NCI-H128 (cell line): ENCODE results near the gene UBASH3A.

Experiments
- DNase-seq: peaks from one replicate; lab custom pipeline; 2025; ENCODE audit not compliant: unreplicated experiment; lab: John Stamatoyannopoulos, UW

UBASH3A gene

DNA sequence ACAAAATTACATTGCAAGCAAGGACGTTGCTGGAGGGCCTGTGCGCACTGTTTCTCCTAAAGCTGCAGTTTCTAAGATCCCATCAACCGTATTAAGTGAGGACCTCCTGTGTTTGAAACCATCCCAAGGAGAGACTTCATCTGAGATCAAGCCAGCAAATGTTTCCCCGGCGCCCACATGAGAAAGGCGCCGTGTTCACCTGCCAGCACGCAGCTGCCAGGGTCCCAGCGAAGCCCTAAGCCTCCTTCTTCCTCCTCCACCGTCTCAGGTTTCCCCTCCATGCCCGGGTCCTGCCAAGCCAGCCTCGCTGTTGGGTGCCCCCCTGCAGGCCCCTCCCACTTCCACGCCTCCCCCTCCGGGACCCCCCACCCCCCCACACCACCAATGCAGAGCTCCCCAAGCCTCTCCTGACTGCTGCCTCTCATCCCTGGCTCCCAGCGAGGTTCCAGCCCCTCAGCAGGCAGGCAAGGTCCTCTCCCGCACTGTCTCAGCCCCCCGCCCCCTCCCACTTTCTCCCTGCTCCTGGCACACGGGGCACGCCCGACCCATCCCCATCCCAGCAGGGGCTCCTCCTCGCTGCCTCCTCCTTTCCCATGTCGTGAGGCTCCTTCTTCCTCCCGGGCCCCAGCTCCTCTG, 28.7 kb upstream of the UBASH3A start:
- DNase-seq: peak; percentile 32

DNA sequence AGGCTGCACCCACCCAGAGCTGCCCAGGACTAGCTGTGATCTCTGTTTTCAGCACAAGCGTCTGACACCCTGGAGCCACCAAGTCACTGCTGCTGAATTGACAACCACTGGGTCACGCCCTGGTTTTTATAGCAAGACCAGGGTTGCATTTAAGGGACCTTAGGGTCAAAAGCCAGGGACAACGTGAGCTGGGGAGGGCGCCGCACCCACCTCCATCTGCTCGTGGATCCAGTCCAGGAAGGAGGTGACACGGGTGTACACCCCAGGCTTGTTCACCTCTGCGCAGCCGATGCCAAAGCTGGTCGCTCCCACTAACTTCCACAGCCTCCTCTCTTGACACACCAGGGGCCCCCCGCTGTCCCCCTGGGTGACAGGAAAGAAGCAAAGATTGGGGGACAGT, 28.2 kb upstream of the UBASH3A start:
- no peak for DNase-seq

DNA sequence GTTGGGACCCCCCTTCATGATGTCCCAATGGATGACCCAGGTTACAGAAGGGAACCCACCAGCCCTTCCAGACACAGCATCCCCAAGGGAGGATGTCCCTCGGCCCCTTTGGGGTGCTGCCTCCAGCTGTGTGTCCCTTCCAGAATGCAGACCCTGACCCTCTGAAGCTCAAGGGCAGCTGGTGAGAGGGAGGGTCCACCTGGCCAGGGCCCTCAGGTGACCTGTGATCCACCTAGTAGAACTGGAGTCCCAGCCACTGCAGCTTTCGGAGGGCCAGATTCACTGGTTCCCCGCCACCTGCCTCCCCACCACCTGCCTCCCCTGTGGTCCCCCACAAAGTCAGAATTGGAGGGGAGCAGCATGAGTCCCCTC, 27.8 kb upstream of the UBASH3A start:
- no peak for DNase-seq

DNA sequence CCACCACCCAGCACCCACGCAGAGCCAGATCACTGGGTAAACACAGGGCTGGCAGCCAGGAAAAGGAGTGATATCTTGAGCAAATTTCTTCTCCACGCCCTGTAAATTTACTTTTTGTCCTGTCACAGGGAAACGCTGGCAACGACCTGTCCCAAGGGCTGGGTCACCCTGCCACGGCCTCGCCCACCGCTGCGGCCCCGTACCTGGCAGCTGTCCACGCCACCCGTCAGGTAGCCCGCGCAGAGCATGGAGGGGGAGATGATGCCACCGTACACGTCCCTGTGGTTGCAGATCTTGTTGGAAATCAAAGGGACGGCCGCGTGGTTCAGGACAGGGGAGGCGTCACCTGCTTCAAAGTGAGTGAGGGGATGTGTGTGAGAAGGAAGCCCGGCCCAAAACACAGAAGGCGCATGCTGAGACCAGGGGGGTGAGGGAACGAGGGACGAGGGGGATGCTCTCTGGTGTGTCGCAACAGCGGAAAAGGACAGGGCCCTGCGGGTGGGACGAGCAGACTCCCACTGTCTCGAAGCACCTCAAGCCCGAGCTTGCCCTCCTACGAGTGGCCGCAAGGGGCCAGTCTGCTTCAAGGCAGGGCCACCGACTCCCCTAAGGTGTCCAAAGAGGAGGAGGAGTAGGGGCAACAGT, 27.2 kb upstream of the UBASH3A start:
- no peak for DNase-seq

DNA sequence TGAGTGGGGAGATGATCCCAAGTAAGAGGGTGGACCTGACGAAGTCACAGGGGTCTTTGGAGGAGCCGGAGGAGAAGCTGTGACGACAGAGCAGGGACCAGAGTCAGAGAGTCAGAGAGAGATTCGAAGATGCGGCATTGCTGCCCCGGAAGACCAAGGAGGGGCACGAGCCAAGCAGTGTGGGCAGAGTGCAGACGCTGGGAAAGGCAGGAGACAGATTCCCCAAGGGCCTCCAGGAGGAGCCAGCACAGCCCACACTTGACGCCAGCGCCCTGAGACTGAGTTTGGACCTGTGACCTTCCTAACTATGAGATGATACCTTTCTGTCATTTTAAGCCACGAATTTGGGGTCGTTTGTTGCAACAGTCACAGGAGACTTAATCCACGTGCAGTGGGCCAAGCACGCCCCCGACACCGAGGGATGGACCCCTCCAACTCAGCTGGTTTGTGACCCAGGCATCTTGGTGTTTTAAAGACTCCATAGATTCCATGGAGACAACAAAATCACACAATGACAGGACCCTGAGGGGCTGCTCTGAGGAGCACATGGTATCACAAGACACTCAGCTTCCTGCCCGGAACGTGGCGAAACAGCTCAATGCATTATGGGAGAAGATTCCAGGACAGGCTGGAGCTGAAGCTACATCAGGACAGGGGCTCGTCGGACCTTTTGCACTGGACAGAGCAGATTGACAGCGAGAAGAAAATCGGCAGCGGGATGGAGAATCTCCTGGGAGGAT, 26.3 kb upstream of the UBASH3A start:
- DNase-seq: no peak

DNA sequence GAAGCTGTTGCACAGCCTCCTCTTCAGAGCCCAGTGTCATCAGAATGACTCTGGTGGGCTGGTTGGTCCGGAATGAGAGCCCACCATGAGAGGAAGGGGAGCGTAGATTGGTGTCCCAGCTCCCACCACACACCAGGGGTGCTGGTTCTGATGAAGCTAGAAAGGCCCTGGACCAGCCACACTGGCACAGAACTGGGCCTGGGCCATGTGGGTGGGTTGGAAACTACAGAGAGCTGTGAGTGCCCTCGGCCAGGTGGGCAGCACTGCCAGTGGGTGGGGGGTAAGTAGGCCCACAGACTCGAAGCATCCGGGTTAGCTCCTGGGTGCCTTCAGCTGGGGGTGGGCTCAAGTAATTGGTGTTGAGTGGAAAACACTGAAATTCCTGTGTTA, 25.8 kb upstream of the UBASH3A start:
- DNase-seq: no peak

DNA sequence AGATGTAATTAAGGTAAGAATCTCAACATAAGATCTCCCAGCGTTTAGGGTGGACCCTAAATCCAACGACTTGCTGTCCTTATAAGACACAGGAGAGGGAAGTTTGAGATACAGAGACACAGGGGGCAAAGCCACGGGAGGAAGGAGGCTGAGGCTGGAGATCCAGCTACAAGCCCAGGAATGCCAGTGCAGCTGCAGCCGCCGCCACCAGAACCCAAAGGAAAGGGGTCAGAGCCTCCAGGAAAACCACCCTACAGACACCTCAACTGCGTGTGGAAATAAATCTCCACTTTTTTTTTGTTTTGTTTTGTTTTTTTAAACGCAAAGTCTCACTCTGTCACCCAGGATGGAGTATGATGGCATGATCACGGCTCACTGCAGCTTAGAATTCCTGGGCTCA, 25.3 kb upstream of the UBASH3A start:
- DNase-seq: no peak

DNA sequence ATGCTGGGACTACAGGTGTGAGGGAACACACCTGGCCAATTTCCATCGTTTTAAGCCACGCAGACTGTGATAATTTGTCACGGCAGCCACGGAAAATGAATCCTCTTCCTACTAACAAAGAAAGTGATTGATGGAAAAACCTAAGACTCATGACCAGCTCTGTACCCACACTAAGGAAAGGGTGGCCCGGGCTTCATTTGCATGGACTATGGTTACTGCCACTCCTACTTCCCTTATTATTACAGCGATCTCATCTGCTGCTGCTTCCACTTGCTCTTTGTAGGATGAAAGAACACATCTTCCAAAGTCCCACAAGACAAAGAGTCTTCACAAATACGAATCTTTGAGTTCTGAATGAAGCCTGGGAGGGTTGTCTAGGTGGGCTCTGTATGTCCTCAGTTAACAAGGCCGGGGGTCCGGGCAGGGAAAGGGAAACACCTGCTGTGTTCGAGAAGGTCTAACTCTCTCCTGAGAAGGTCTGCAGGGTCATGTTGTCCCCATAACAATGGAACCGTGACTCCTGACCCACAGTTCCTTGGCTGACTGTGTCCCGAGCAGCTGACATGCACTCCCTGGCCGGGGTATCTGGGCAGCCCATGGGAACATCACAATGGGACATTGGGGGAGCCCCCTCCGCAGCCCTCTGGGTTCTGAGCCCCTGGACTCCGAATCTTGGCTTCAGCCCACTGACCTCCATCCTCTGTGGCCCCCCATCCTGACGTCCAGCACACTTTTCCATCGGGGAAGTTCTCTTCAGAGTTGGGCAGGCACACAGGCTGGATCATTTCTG, 24.1 kb upstream of the UBASH3A start:
- no peak for DNase-seq

DNA sequence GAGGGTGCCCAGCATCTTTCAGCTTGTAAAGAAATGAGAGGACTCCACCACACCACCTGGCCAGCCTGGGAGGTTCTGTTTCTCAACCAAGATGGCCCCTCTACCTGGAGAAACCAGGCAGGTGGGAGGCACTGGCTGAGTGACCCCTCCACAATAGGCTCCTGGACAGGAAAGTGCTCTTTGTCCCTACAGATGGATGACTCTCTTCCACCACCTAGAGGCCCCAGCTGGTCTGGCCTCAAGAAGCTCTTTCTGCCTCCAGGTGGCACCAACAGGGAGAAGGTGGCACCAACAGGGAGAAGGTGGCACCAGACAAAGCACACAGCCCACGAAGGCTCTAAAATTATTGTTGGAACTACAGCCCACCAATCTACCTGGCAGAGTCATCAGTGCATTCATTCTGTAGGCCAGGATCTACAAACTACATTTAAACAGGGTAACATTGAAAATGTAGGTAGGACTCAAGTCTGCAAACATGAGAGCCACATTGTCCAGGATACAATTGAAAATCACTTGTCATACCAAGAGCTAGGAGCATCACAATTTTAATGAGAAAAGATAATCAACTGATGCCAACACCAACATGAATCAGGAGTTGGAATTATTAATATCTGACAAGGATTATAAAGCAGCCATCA, 22.2 kb upstream of the UBASH3A start:
- no peak for DNase-seq

DNA sequence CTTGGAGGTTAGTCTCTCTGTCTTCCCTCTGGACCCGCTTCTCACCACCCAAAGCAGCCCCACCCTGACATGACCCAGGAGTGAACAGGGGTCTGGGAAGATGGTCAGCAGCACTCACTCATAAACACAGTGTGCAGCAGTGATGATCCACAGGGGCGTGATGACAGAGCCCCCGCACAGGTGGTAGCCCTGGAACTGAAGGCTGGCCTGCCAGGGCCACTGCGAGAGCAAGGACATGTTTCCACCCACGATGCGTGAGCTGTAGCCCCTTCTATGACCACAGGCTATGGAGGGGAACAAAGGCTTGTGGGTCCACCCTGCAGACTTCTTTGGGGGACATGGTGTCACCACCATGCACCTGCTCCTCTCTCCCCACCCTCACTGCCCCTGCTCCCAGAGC, 20.8 kb upstream of the UBASH3A start:
- no peak for DNase-seq

DNA sequence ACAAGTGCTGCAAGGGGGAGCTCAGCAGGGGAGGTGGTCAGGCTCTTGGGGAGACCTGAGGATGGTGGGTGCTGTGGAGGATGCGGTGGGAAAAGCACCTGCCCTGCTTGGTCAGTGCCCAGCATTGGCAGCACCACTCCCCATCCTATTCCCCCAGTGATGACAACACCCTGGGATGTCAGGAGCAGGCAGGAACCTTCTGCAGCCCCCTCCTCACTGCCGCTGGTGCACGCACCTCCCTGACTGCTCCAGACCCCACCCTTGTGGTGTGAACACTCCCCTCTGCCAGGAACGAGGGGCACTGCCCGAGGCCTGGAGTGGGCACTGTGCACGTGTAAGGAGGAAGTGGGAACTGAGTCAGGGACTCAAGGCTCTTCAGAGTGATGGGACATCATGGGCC, 20.4 kb upstream of the UBASH3A start:
- DNase-seq: no peak

DNA sequence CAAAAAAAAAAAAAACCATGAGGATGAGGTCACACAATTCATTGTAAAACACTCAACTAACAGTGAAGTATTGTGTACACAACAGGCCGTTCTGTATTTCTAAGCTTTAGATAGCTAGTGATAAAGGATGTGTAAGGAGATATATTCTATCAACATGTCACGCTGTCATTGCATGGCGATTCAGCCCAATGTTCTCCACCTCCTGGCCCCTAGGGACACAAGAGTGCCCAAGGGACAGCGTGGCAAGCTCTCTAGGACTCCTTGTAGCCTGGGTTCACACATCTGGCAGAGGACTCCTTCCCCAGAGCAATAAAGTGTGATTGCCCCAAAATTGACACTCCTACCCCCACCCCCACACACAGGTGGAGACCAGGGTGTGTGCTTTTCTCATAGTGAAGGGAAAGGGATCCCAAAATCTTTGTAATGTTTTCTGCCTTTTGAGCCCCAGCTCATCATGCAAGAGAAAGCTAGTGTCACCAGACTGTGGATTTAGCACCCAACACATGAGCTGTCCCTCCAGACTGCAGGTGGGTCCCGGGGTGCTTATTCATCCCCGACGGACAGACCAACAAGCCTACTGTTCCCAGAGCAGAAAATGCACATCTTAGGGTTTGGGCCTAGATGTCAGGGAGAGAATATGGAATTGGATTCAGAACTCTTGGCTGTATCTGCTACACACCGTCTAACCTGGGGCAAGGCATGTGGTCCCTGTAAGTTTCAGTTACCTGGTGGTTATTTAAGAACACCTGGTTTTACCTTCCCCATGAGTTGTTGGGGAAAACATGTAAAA, 19.4 kb upstream of the UBASH3A start:
- DNase-seq: no peak

DNA sequence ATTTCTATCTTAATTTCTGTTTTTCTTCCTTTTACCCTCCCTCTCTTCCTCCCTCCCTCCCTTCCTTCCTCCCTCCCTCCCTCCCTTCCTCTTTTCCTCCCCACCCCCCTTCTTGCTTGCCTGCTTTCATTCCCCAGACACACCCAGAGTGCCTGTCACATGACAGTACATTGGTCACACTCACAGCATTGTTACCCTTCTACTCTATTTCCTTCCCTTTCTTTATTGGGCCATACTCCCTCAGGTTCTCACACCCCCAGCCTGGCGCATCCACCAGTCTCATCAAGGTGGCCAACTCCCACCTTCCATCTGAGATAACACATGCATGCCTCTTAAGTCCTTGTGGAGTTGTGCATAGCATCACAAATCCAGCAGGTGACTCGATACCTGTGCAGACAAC, 18.7 kb upstream of the UBASH3A start:
- no peak for DNase-seq

DNA sequence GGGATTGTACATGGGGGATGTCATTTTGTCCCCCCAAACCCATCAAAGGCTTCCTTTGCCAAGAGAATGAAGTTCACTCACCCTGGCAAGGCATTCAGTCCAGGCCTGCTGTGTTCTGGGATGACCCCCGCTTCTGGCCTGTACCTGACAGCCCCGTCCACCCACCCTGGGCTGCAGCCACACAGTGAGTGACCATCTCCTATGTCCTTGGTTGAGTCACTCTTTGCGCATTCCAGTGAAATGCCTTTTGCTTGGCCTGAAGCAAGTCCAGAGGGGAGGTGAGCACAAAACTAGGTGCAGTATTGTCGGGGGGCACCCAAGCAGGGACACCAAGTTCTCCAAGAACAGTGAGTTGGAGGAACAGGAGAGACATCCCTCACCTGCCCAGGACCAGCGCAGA, 18.1 kb upstream of the UBASH3A start:
- DNase-seq: no peak

DNA sequence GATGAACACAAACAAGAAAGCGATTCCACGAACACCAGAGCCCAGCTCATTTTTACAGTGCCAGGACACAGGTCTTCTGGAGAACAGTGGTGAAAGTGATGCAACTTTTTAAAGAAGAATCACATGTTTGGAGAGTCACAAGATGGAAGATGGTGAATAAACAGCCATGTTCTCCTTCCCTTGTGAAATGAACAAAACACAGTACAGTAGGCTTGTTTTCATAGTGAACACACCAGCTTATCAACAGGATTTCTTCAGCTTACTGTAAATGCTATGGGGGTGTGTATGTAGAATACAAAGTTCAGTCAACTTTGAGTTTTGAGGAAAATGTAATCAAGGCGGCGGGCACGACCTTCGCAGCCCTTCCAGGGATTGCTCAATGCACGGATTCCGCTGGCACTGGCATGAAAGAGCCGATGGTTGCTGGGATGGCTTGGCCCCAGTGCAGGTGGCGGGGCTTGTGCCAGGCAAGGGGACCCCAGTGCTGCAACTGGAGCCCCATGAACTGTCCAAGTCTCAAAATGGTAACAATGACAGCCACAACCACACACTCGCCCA, 17.6 kb upstream of the UBASH3A start:
- no peak for DNase-seq

DNA sequence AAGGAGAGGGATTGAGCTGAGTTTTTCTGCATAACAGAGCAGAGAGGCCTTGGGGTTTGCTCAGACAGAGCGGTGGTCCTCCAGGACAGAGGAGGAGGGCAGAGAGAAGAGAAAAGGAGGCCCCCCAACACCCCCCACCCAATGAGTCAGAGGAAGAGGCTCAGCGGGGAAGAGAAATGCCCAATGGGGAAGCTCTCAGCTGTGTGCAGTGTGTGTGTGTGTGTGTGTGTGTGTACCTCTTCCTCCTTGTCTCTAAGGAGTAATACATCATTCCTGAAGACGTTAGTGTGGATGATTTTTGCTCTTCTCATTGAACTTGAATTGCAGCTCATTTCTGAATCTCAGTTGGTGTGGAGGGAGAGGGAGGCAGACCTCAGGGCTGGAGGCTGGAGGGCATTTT, 16.5 kb upstream of the UBASH3A start:
- no peak for DNase-seq

DNA sequence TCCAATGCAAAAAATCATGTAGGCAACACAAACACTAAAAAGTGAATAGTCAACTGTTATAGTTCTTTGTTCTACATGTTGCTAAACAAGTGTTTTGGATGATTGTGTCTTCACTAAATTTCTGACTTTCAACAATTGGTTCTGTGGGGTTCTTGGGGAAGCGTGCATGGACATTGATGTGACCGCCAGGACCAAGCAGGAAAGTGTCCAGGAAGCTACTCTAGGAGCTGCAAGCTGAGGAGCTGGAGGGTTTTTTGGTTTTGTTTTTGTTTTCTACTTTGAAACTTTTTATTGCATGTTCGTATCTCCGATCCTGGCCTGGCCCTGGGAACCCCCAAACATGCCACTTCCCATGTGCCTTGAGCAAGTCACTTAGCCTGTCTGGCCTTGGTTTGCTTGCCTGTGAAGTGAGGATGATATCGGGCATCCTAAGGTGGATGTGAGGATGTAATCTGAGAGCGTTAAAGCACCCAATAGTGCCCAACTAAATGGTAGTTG, 15.8 kb upstream of the UBASH3A start:
- no peak for DNase-seq

DNA sequence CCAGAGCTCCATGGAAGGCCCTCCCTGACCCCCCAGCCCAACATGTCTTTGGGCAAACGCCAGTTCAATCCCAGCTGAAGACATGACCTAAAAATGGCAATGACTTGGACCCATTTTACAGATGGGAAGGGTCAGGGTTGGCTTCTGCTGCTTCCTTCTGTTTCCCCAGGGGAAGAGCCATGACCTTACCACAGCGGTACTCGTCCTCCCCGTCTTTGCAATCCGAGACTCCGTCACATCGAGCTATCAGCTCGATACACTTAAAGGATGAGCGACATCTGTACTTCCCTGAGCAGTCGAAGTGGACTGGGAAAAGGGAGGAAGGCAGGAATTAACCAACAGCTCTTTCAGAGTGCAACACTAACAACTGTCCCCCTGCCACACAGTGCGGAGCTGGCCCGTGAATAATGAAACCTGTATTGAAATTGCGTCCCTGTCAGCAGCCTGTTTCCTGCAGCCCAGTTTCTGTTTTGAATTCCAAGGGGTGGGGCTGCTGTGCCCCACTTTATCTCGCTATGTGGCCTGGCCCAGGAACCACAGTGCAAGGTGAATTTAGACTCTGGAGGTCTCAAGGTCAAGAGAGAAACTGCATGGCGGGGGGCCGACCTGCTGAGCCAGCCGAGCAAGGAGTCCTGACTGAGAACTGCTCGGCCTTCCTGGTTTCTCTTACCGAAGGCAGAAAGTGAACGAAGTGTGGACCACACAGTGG, 14.8 kb upstream of the UBASH3A start:
- no peak for DNase-seq

DNA sequence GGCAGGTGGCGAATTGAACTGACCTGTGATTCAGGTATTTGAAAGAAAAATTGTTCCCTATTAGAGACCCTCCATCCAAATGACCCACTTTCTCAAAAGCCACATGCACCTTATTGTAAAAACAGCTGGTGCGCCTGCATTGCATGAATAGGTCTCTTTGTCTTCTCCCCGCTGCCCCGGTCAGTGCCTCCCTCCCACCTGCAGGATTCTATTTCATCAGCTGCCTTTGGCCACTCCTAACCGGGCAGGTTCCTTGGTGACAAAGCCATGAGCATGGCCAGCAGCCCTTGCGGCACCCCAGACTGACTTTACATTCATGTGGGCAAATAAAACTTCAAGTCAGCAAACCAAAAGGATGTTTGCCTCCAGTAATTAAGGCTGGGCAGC, 14.3 kb upstream of the UBASH3A start:
- no peak for DNase-seq
